CD1c-positive myeloid dendritic cell (primary cell): ENCODE results near the gene PCGF5.
"Not testable (repeated sequence)": the region's sequence is repeated elsewhere in the genome, so short reads cannot be mapped to it uniquely, and the experiment has no call there.

Experiments
- DNase-seq: peaks from one replicate; pipeline ENCODE4 v3.0.0-alpha.2; 2016; ENCODE audit errors: extremely low spot score

Gene PCGF5

DNA sequence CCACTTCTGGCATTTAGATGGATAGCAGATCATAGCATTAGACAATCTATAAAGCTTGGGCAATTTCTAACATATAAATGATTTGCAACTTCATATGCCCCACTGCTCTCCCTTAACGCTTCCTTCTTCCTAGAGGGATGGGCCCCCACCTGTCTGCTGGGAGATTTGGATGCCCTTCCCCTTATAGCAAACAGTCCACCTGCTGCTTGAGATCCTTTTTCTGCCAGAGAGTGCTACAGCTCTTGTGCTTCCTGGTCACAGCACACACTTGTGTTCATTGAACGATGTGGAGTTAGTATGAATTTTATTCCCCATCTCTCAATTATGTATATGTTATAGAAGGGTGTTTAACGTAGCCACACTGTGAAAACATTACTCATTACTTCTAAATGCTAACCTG is 10.4 kb upstream of the PCGF5 start:
- no peak for DNase-seq

DNA sequence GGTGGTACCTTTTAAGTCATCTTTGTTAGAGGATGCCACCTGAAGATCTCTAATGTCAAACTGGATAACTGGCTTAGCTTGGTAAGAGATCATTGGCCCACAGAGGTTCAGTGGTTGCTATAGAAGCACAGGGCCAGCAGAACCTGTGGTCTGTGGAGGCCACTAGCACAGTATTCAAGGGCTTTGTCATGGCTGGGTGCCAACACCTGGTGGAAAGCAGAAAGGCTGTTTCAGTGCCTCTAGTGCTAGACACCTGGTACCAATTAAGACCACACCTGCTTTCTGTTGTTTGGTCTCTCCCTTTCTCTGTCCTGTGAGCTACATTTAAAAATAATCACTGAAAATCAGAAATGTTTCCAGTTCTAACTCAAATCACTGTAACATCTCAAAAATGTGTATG is 10.0 kb upstream of the PCGF5 start:
- no peak for DNase-seq

DNA sequence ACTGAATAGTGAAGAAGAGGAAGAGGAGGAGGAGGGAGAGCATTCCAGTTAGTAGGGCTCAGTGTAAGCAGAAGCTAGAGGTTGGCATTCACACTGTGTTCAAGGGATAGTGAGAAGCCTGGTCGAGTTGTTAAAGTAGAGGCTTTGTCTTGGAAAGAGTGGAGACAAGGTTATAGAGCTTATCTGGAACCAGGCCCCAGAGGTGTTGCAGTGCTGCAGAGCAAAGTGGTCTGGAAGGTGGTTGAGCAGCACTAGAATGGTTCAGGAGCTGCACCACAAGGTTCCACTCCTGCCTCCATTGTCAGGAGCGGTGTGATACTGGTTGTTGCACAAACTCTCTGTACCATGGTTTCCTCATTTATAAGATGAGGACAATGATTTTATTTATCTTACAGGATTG is 8.8 kb upstream of the PCGF5 start:
- no peak for DNase-seq

DNA sequence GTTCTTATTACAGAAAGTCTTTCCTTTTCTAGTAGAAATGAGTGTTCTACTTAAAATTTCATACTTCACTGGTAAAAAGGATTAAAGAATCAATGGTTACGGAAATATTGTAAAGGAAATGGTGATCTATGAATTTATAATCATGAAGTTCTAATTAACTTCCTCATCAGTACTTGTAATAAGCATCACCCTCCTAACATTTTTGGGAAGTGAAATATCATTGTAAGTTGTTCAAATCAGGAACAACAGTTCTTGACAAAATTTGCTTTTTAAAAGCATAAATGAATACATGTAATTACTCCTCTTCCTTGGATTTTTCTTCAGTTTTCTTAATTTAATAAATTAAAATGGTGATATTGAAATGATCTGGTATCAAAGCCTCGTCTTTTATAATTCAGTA is 5.6 kb upstream of the PCGF5 start:
- DNase-seq, result peak; percentile 72

DNA sequence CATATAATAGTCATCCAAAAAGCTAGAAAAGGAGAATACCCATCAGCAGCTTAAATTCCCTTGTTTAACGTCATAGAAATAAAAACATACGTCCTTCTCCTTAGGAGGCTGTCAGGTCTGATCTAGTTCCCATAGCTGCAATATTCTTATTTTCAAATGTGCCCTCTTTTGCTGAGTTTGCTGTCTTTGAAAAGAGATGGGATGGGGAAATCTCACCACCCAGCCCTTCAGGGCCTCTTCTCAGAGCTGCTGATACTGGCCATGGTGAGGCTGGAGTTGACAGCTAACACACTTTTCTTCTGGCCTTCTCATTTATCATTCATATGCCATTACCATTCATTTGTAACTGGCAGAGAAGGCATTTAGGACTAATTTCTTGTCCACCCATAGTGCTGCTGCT is 5.1 kb upstream of the PCGF5 start:
- DNase-seq, result no peak

DNA sequence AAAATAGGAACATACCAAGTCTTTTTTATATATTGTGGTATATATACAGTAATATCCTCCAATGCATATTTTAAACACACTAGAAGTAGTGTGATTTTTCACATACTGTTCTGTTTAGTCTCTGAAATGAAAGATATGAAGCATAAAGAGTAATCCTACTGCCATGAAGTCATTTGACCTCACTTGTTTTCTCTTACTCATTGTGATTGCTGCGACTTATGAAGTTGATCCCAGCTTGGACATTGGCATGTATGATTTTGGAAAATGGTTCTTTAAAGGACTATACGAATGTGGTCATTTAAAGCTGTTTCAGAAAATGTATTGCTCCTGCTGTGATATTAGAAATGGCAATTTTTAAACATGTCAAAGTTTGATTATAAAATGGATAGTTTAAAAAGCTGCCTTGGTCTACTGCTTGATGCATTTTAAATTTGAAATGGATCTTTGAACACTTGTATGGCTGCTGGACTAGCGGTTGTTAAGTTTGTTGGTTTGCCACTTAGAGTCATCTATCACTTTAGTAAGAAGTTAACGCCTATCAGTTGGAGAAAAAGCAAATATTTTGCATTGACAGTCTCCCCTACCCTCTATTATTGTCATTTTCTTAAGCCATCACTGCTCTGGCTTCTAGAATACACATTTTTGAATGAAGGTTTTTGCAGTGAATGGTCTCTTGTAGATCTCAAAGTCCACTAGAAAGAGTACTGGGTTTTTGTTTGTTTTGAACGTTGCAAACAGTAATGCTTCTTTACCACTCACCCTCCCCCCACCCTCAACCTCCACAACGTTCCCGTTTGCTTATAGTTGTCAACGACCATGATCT is 881 bp upstream of the PCGF5 start:
- no peak for DNase-seq

DNA sequence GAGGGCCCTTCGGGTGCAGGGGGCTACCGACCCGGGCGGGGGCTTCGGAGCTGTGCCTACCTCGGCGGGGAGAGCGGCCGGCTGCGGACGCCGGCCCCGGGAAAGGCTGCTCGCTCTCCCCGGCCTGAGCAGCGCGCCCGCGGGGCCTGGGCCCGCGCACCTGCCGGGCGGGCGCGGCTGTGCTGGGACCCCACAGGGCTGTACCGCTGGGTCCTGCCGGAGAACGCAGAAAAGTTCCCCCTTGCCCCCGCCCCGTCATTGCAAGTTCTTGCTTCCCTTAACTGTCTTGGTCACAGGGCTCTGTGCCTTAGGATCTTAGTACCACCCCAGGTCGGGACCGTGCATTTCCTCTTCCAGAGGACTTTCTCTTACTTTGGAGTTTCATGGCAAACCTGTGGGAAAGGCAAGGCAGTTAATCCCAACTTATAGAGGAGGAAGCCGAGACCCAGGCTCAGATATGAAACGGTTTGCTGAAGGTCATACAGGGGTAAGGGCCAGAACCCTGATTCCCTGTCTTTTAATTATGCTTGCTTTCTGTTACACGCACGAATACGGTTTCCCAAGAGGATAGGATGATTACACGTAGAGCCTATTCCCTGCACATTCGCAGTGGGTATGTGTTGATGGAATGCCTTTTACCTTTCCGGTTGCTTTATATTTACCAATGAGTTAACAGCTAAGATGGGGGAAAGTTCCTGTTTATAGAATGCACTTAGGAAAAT is 652 bp downstream of the PCGF5 start:
- peak; percentile 58 for DNase-seq

DNA sequence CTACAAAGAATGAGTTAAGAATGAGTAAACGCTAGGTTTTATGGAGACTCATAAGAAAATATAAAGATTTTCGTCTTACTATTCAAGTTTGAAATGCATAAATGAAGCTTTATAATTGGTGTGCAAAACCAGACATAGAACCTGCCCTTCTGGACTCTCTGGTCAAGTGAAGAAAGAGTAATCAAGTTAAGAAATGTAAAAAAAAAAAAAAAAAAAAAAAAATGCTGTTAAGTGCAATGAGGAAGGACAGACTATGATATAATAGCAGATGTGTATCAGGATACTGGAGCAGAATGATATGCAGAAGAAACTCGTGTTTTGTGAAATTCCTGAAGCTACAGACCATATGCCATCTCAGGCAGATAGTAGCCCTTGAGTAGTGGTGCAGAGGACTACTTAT is 5.6 kb downstream of the PCGF5 start:
- no peak for DNase-seq

DNA sequence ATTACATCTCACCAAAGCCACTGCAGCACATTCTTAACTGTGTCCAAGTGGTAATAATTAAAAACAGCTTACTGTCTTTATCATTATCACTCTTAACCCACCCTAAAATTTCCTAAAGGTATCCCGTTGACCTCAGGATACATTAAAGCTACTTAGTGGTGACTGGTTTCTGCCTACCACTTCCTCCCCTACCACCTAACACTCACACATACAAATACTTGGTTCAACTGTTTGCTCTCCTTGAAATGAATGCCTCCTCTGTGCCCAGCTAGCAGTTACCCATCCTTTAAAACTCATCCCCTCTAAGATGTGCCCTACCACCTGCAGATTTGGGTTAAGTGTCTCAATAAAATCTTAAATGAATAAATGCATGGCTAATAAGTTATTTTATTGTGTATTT is 7.1 kb downstream of the PCGF5 start:
- DNase-seq, result no peak

DNA sequence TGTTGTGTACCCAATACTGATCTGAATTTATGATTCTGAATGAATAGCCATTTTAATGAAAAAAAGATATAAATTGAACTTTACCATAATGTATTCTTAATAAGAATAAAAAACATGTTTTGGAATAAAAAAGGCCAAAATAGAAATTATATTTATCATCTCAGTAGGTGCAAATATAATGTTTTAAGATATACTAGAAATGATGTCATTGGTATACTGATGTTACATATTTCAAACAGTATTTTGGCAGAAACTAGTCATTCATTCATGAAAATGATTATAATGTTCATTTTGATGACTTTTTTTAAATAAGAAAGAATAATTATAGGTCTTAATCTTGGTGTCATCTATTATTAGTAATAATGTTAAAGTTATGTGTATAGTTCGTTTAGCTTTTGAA is 9.2 kb downstream of the PCGF5 start:
- no peak for DNase-seq

DNA sequence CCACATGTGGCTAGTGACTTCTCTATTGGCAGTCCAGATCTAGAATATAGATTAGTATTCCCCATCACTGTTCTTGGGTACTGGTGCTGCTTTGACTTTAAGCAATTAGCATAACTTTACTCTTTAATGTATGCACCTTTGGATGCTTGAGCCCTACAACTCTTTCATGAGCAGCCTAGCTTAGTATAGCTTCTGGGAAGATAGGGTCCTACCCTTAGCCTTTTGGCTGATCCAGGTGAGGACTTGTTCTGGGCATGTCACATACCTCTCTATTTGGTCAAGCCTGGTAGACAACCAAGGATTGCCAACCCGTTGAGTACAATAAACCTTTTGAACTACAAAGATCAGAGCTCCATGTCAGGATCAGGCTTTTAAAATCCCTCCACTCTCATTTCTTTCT is 17.7 kb downstream of the PCGF5 start:
- DNase-seq, result no peak

DNA sequence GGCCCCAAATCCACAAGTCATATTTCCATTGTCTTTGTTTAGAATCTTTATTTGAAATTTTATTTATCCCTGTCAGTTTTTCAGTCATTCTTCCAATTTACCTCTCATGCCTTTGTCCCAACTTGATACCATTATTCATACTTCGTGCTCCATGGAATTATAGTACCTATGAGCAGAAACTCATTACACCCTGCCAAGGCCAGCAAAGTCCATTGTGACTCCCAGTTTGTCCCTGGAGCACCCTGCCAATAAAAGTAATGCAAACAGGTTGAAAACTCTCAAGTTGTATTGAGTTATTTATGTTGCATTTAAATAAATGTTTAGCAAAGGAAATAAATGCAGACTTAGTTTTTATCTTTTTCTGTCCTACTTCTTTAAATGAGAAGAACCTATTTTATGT is 19.3 kb downstream of the PCGF5 start:
- no peak for DNase-seq

DNA sequence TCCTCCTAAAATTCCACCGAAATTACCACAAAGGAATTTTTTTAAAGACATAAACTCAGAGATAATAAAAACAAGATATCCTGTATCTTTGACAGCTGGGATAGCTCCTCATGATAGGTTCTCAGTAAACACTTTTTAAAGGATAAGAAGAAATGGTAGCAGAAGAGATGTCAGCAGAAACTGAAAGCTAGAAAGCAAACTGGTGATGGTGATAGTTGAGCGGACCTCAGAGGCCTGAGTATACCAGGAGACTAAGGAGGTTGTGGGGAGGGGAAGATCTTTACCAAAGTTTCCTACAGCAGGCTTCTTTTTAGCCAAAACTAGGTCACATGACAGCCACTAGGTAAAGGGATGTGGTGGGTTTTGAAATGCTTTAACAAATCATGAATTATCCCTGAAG is 22.5 kb downstream of the PCGF5 start:
- DNase-seq, result no peak

DNA sequence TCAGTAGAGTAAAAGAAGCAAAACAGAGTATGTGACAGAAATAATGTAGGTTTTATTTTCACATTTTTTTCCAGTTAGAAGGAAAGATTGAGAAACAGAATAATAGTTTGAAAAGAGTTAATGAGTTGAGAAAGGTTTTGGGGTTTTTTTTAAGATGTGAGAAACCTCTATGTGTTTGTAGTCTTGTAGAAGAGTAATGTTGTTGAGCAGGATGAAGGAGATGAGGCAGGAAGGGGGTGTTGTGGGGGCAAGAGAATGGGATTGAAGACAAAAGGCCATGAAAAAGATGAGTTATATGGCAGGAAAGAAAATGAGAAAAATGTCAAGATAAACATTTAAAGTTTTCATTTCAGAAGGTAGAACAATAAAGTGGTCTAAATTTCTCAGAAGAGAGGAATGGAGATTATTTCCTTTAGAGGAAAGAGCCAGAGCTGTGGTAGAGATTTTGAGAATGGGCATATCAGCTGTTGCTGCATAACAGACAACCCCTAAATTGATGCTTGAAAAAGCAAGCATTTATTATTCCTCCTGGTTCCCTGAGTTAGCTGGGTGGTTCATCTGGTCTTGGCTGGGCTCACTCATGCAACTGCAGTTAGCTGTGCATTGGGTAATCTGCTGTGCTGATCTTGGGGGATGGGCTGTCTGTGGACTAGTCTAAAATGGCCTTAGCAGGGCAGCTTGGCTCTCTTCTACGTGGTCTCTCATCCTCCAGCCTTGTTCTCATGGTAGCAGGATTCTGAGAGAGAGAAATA is 27.1 kb downstream of the PCGF5 start:
- no peak for DNase-seq

DNA sequence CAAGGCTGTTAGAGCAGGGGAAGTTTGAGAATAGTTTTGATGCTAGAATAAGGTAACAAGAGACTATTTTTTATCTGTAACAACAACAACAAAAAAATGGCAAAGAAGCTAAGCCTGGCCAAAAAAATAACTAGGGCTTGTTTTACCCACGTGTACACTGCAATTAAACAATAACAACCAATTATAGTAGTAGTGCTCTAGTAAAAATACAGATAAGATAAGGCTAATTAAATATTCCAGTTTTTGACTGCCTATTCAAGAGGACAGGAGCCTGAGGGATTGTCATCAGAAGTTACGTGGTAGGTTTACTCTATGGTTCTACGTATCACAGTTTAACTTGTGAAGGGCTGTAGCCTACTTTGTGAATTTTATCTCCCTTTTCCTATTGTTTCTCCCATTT is 29.2 kb downstream of the PCGF5 start:
- DNase-seq, result no peak

DNA sequence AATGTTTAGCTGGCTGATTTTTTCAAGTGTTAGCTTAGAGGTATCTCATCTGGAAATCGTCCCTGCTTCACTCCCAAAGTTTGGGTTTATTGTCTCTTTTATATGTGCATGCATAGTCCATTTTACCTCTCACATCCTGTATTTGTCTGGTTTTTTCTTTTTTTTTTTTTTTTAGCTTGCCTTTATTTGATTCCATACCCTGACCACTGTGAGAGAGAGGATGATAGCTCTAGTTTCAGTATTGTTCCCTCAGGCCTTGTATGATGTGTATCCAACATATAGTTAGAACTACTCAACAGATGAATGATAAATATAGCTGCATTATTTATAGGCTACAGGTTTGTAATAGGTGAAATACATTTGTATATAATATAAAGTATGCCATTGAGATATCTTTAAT is 29.9 kb downstream of the PCGF5 start:
- no peak for DNase-seq

DNA sequence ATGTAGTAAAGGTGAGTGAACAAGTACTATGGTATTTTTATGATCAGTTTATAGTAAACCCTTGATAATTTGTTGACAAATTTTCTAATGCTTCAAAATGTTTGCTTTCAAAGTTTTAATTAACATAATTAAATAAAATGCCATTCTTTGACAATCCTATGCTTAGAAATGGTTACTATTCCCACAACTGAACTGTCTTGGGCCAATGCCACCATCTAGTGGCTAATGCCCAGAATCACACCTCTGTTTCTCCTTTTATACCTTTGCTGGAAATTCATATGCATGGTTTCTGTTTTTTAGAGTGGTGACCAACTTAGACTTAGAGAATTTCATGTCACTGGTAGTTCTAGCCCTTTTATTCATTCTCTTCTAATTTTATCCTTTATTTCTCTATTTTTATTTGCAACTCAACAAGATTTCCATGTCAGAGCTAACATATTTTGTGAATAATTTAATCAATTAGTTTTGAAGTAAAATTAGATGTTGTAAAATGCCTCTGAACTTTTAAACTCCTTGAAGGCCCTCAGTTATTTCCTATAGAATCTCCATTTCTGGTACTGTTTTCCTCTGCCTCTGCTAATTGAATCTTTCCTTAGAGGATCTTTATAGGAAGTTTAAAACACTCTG is 31.1 kb downstream of the PCGF5 start:
- peak; percentile 77 for DNase-seq

DNA sequence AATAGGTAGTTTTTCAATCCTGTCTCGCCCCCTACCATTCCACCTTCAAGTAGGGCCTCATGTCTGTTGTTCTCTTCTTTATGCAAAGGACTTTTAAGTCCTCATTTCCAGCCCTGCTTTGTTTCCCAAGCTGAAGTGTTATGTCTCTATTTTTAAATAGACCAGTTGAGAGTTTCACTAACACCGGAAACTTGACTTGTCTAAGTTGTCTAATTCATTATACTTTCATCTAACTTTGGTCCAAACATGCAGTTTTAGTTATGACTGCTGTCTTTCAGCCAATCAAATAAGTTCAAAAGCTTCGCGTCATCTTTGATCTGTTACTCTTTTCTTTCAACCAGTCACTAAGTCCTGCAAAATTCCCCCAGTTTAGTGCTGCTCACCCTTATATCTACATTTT is 32.8 kb downstream of the PCGF5 start:
- DNase-seq, result no peak

DNA sequence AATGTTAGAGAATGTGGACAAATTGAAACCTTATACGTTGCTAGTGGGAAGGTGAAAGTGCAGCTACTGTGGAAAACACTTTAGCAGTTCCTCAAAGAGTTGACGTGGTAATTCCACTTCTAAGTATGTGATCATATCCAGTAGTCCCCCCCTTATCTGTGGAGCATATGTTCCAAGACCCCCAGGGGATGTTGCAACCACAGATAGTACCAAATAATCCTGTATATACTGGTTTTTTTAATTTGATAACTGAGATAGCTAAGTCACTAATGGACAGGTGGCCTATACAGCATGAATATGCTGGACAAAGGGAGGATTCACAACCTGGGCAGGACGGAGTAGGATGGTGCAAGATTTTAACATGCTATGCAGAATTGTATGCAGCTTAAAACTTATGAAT is 36.8 kb downstream of the PCGF5 start:
- no peak for DNase-seq

DNA sequence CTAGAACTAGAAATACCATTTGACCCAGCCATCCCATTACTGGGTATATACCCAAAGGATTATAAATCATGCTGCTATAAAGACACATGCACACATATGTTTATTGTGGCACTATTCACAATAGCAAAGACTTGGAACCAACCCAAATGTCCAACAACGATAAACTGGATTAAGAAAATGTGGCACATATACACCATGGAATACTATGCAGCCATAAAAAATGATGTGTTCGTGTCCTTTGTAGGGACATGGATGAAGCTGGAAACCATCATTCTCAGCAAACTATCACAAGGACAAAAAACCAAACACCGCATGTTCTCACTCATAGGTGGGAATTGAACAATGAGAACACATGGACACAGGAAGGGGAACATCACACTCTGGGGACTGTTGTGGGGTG is 40.0 kb downstream of the PCGF5 start:
- not testable (repeated sequence) for DNase-seq

DNA sequence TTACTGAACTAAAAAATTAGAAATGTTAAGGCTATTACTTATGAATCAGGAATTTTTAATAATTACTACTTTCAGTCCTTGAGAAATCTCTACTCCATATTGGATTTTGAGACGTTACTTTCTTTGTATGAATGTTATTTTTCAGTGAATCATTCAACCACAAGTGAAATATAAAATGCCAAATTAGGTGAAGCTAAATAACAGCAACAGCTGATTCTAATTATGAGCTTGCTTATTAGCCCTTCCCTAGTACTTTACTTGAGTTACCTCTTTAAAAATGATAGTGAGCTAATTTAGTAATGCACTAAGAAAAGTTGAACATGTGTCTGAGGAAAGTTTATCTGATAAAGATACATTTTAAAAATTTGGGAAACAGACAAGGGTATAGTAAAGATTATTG is 51.4 kb downstream of the PCGF5 start:
- no peak for DNase-seq

DNA sequence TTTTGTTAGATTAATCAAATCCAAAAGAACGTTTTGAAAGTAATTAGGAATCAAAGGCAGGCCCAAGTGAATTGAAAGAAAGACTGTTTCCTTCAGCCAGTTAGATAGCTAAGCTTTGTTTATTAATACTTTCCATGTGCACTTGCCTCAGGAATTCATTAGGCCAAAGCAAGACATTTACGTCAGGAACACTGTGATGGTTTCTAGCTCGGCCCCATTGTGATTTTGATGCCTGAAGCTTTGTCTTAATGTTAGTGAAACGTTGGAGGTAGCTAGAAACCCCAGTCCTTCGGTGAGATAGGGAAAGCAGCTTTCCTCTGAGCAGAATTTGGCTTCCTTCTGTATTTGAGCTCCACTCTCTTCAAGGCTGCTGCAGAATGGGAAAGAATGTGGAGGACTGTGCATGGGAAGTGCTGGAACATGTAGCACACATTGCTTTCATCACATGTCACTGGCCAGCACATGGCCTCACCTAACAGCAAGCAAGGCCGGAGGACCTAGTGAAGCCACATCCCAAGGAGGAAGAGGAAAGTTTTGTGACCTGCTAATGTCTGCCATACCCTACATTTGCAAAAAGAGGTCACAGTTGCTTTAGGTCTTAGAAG is 64.1 kb downstream of the PCGF5 start:
- no peak for DNase-seq
